Naive thymus-derived CD4-positive, alpha-beta T cell (primary cell): ENCODE results near the gene CFAP161. TPM values are rescaled to one million over a fixed set of nuclear protein-coding genes. Genes with fewer than 3 reads are reported as not detected.

Source experiments
- ATAC-seq: fragments of 150-1000 bp; cut with Tn5 transposase; 2 replicates; pipeline ENCODE4 v1.10.0; 2021; ENCODE audit warnings: mild to moderate bottlenecking, moderate library complexity
- CTCF ChIA-PET: fragments of 350-600 bp; sonication (Branson Sonifier 250); formaldehyde crosslinking; loops from one replicate; lab custom pipeline; 2021; ENCODE audit warnings: antibody characterized with exemption; lab: Charles Lee
- POLR2A ChIA-PET: fragments of 350-600 bp; sonication (Branson Sonifier 250); formaldehyde crosslinking; loops from one replicate; lab custom pipeline; 2021; ENCODE audit warnings: antibody characterized with exemption, inconsistent platforms; lab: Charles Lee
- DNase-seq, 9 donors: peaks; one replicate each; pipeline versions ENCODE4 v3.0.0 to v3.0.0-alpha.2; 2020 to 2022; ENCODE audit warnings: mixed read lengths in 1 of 9
- H3K27ac ChIP-seq: one replicate; pipeline ENCODE4 v1.7.0; 2013; ENCODE audit warnings: mild to moderate bottlenecking, low read depth, low read length, moderate library complexity
- H3K27me3 ChIP-seq, 2 donors: one replicate each; pipeline ENCODE4 v1.7.0; 2013; ENCODE audit warnings: low read length in 2 of 2, mild to moderate bottlenecking in 2 of 2, moderate library complexity in 2 of 2; ENCODE audit not compliant: control insufficient read depth in 2 of 2, insufficient read depth in 2 of 2
- H3K36me3 ChIP-seq, 3 experiments: 1 replicate in 2 of 3; 2 replicates in 1 of 3; pipeline ENCODE4 v1.7.0; 2013; ENCODE audit warnings: low read length in 3 of 3, mild to moderate bottlenecking in 3 of 3, moderate library complexity in 1 of 3; ENCODE audit not compliant: insufficient read depth in 3 of 3, control insufficient read depth in 2 of 3
- H3K4me1 ChIP-seq, 2 donors: one replicate each; pipeline ENCODE4 v1.7.0; 2013; ENCODE audit warnings: low read length in 2 of 2, mild to moderate bottlenecking in 2 of 2, moderate library complexity in 1 of 2; ENCODE audit not compliant: control insufficient read depth in 2 of 2, insufficient read depth in 2 of 2
- H3K4me3 ChIP-seq: 2 replicates; pipeline ENCODE4 v1.7.0; 2013; ENCODE audit warnings: mild to moderate bottlenecking, low read length
- H3K9me3 ChIP-seq, 3 experiments: 1 replicate in 2 of 3; 2 replicates in 1 of 3; pipeline ENCODE4 v1.7.0; 2013; ENCODE audit warnings: low read length in 3 of 3; ENCODE audit not compliant: control insufficient read depth in 2 of 3
- H3K27ac Mint-ChIP-seq, 9 donors: one replicate each; pipeline ENCODE4 v1.8.0; 2020 to 2022; ENCODE audit warnings: mixed read lengths in 9 of 9, mild to moderate bottlenecking in 8 of 9, moderate library complexity in 5 of 9, inconsistent platforms in 2 of 9
- H3K27me3 Mint-ChIP-seq, 5 donors: one replicate each; pipeline ENCODE4 v1.8.0; 2021 to 2022; ENCODE audit warnings: mixed read lengths in 5 of 5, mild to moderate bottlenecking in 1 of 5
- H3K36me3 Mint-ChIP-seq, 5 donors: one replicate each; pipeline ENCODE4 v1.8.0; 2020 to 2022; ENCODE audit warnings: mixed read lengths in 5 of 5, mild to moderate bottlenecking in 3 of 5, inconsistent platforms in 1 of 5
- H3K4me1 Mint-ChIP-seq, 7 donors: one replicate each; pipeline ENCODE4 v1.8.0; 2020 to 2022; ENCODE audit warnings: mixed read lengths in 7 of 7, mild to moderate bottlenecking in 3 of 7, inconsistent platforms in 1 of 7
- H3K4me3 Mint-ChIP-seq, 10 donors: one replicate each; pipeline ENCODE4 v1.8.0; 2020 to 2022; ENCODE audit warnings: mild to moderate bottlenecking in 10 of 10, mixed read lengths in 10 of 10, moderate library complexity in 6 of 10, inconsistent platforms in 2 of 10
- H3K9me3 Mint-ChIP-seq, 11 donors: one replicate each; pipeline ENCODE4 v1.8.0; 2020 to 2022; ENCODE audit warnings: mixed read lengths in 11 of 11, mild to moderate bottlenecking in 4 of 11, inconsistent platforms in 1 of 11, moderate library complexity in 1 of 11
- intact Hi-C, 2 donors: fragments of 100-400 bp; cut with micrococcal nuclease; formaldehyde crosslinking; loops; one replicate each; pipeline ENCODE4 v1.15.1; 2023
- polyA plus RNA-seq, 2 donors: library from polyadenylated mRNA; unstranded; fragments of 300-500 nt; fragmentation: Illumina TruSeq; gene quantifications; one replicate each; pipeline ENCODE4 v1.2.3, GENCODE V29; 2021
- total RNA-seq, 6 experiments: library from RNA in 5 of 6; stranded (reverse) in 5 of 6; gene quantifications; 1 replicate in 5 of 6; 2 replicates in 1 of 6; pipeline ENCODE4 v1.2.3 and lab custom pipeline; 2021 to 2026

Gene CFAP161
- total and polyA plus RNA-seq, 7 experiments from 2014 or later, result not detected

- CTCF ChIA-PET, result interaction anchor here (0.6 to 1.2 kb wide), 4 partner anchors 56 to 1020 kb away, joined by 3 to 4 read pairs (median 4); no protein-coding TSS in a partner anchor
- H3K36me3 Mint-ChIP-seq, result no peaks in the 10 kb centered on the region
- intact Hi-C loops, result no loop called here
Measured at GRCh38 chr15:81103857-81104256, 30.2 kb upstream of the CFAP161 start.

DNA sequence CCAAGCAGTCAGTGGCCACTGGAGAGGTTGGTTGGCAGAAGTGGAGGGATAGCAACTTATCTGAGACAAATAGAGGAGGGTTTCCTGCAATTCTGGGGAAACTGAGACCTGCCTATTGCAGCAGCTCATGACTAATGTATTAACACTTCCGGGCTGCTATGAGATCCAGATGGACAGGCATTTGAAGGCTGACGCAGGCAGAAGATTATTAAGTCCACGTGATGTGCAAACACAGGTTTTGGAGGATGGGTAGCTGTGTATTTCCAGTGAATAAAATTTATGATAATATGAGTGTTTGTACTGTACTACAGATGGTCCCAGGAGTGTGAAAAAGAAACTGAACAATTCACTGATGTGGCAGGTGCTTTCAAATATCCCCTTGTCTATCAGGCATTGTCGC, 28.5 kb upstream of the CFAP161 start:
- Mint-ChIP-seq H3K4me1 (peaks cover 0 to 9% (median 0%) of the 10 kb centered on the region in 7 donors), H3K4me3 (no peak overlapping the region), H3K27ac (no peak overlapping the region), H3K36me3 (no peaks in the 10 kb centered on the region), H3K9me3 (peaks cover 0 to 1% (median 0%) of the 10 kb centered on the region in 11 donors), H3K27me3 (peaks cover 5 to 61% (median 18%) of the 10 kb centered on the region in 5 donors)
- no peak overlapping the region for H3K4me3 ChIP-seq
- no peaks in the 10 kb centered on the region for H3K9me3 ChIP-seq
- no peaks in the 10 kb centered on the region for H3K36me3 ChIP-seq
- intact Hi-C loops, result loop anchor here in 1 of 2 donors (5.0 kb wide), 1 partner anchor 648 kb away; no protein-coding TSS in a partner anchor
- ATAC-seq, result no peak
- ChIA-PET CTCF (interaction anchor here (0.7 to 2.5 kb wide), 3 partner anchors 103 to 160 kb away, joined by 3 to 26 read pairs (median 3); no protein-coding TSS in a partner anchor), POLR2A (no interaction called here)
- no peak for DNase-seq
- H3K27ac ChIP-seq, result no peak overlapping the region
- H3K4me1 ChIP-seq, result no peaks in the 10 kb centered on the region
- no peaks in the 10 kb centered on the region for H3K27me3 ChIP-seq

More at GRCh38 chr15:81103857-81104256, 30.2 kb upstream of the CFAP161 start:
- ATAC-seq (no peak), DNase-seq (no peak)
- H3K27ac ChIP-seq, result no peak overlapping the region
- H3K27me3 ChIP-seq, result peaks cover 0 to 4% of the 10 kb centered on the region in 2 donors
- Mint-ChIP-seq H3K4me1 (peaks cover 2 to 19% (median 12%) of the 10 kb centered on the region in 7 donors), H3K9me3 (peaks cover 0 to 1% (median 0%) of the 10 kb centered on the region in 11 donors), H3K27me3 (peaks cover 11 to 57% (median 14%) of the 10 kb centered on the region in 5 donors), H3K4me3 (no peak overlapping the region), H3K27ac (peak overlapping the region in 1 of 9 donors; percentile 72)
- H3K4me1 ChIP-seq, result peaks cover 0 to 7% of the 10 kb centered on the region in 2 donors
- H3K9me3 ChIP-seq, result no peaks in the 10 kb centered on the region
- POLR2A ChIA-PET, result no interaction called here
- no peaks in the 10 kb centered on the region for H3K36me3 ChIP-seq
- no peak overlapping the region for H3K4me3 ChIP-seq

DNA sequence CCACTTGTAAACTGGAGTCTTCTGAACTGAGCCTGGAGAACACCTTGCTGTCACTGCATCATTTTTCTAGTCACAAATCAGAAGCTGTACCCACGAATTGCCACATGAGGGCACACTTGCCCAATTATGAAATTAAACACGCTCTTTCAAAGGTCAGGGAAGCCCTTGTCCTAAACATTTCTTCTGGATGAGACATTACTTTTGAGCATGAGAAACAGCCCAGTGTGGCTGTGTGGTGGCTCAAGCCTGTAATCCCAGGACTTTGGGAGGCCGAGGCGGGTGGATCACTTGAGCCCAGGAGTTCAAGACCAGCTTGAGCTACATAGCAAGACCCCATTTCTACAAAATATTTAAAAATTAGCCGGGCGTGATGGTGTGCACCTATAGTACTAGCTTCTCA, 27.5 kb upstream of the CFAP161 start:
- H3K9me3 ChIP-seq, result no peaks in the 10 kb centered on the region
- DNase-seq, result peak in 8 of 9 donors; percentile 2 to 43 (median 31)
- no peaks in the 10 kb centered on the region for H3K27me3 ChIP-seq
- H3K27ac Mint-ChIP-seq, result peak overlapping the region in 1 of 9 donors; percentile 73
- H3K4me3 Mint-ChIP-seq, result no peak overlapping the region
- no peak overlapping the region for H3K27ac ChIP-seq
- H3K36me3 Mint-ChIP-seq, result no peaks in the 10 kb centered on the region
- no peaks in the 10 kb centered on the region for H3K36me3 ChIP-seq
- no peaks in the 10 kb centered on the region for H3K4me1 ChIP-seq
- H3K27me3 Mint-ChIP-seq, result peaks cover 11 to 66% (median 20%) of the 10 kb centered on the region in 5 donors
- CTCF ChIA-PET, result interaction anchor here (0.6 to 2.5 kb wide), 12 partner anchors 9 to 1150 kb away, joined by 3 to 26 read pairs (median 3); no protein-coding TSS in a partner anchor
- POLR2A ChIA-PET, result no interaction called here
- peaks cover 0 to 12% (median 0%) of the 10 kb centered on the region in 7 donors for H3K4me1 Mint-ChIP-seq
- H3K9me3 Mint-ChIP-seq, result no peaks in the 10 kb centered on the region
- no peak overlapping the region for H3K4me3 ChIP-seq
- peak; percentile 54 for ATAC-seq
- intact Hi-C loops, result loop anchor here (1.0 to 5.0 kb wide), 8 partner anchors 48 to 649 kb away; partner anchors contain the start of gene TLNRD1 (in 1 of the 2)

DNA sequence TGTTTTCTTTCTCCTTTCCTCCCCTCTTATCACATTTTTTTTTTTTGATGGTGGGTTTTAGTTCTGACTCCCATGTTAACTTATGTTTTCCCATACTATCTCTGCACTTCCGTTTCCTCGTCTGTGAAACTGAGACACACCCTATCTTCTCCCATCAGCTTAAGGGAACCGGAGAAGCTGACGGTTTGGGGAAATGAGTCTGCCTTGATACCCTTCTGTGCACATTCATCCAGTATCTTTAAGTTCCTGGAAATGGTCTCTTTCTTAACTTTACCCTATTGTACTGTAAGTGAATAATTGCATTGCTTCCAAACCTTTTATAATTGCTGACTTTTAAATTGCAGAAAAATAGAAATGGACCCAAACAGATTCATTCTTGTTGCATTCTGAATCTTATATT, 26.2 kb upstream of the CFAP161 start:
- no peaks in the 10 kb centered on the region for H3K4me1 ChIP-seq
- Mint-ChIP-seq H3K27ac (no peak overlapping the region), H3K27me3 (peaks cover 13 to 66% (median 25%) of the 10 kb centered on the region in 5 donors), H3K36me3 (no peaks in the 10 kb centered on the region), H3K4me3 (no peak overlapping the region), H3K9me3 (no peaks in the 10 kb centered on the region), H3K4me1 (peaks cover 0 to 14% (median 0%) of the 10 kb centered on the region in 7 donors)
- no peak for ATAC-seq
- intact Hi-C loops, result loop anchor here (1.0 to 5.0 kb wide), 8 partner anchors 47 to 652 kb away; partner anchors contain the start of gene TLNRD1 (in 1 of the 2)
- no peaks in the 10 kb centered on the region for H3K27me3 ChIP-seq
- CTCF ChIA-PET, result interaction anchor here (0.7 to 2.9 kb wide), 8 partner anchors 9 to 292 kb away, joined by 3 to 19 read pairs (median 6); no protein-coding TSS in a partner anchor
- no peak overlapping the region for H3K4me3 ChIP-seq
- POLR2A ChIA-PET, result interaction anchor here (0.6 kb wide), 1 partner anchor 19 kb away, joined by 3 read pairs; no protein-coding TSS in a partner anchor
- no peaks in the 10 kb centered on the region for H3K36me3 ChIP-seq
- no peak for DNase-seq
- H3K9me3 ChIP-seq, result no peaks in the 10 kb centered on the region
- H3K27ac ChIP-seq, result no peak overlapping the region

DNA sequence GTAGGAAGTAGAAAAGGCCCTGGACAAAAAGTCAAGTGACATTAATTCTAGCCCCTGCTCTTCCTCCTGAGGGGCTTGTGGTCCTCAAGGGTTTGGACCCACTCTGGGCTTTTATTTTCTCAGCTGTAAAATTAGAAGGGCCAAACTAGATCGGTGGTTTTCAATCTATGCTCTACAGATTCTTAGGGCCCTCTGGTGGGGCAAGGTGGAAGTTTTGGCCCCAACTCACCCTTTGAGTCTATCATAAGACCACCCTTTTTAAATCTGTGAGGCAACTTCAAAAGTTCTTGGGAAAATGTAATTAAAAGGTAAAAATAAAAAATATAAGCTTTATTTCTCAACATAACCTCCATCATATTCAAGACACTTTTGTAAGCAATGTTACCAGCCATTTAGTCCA, 25.6 kb upstream of the CFAP161 start:
- Mint-ChIP-seq H3K36me3 (no peaks in the 10 kb centered on the region), H3K4me3 (no peak overlapping the region), H3K9me3 (no peaks in the 10 kb centered on the region), H3K4me1 (peaks cover 0 to 14% (median 0%) of the 10 kb centered on the region in 7 donors), H3K27ac (no peak overlapping the region), H3K27me3 (peaks cover 13 to 68% (median 25%) of the 10 kb centered on the region in 5 donors)
- no peaks in the 10 kb centered on the region for H3K36me3 ChIP-seq
- ATAC-seq (no peak), DNase-seq (peak in 1 of 9 donors; percentile 4)
- CTCF ChIA-PET, result interaction anchor here (0.6 to 2.9 kb wide), 8 partner anchors 9 to 292 kb away, joined by 3 to 19 read pairs (median 4); no protein-coding TSS in a partner anchor
- POLR2A ChIA-PET, result no interaction called here
- H3K27me3 ChIP-seq, result no peaks in the 10 kb centered on the region
- H3K4me3 ChIP-seq, result no peak overlapping the region
- intact Hi-C loops, result loop anchor here (1.0 to 5.0 kb wide), 5 partner anchors 112 to 652 kb away; no protein-coding TSS in a partner anchor
- H3K9me3 ChIP-seq, result no peaks in the 10 kb centered on the region
- no peaks in the 10 kb centered on the region for H3K4me1 ChIP-seq
- no peak overlapping the region for H3K27ac ChIP-seq

GRCh38 chr15:81111018-81111417, 23.1 kb upstream of the CFAP161 start:
- ChIA-PET CTCF (interaction anchor here (1.3 kb wide), 1 partner anchor 155 kb away, joined by 3 read pairs; no protein-coding TSS in a partner anchor), POLR2A (no interaction called here)
- DNase-seq, result no peak
- Histone ChIP-seq H3K27me3 (no peaks in the 10 kb centered on the region), H3K4me1 (no peaks in the 10 kb centered on the region), H3K27ac (no peak overlapping the region), H3K4me3 (no peak overlapping the region), H3K9me3 (no peaks in the 10 kb centered on the region), H3K36me3 (no peaks in the 10 kb centered on the region)
- Mint-ChIP-seq H3K4me3 (no peak overlapping the region), H3K36me3 (no peaks in the 10 kb centered on the region), H3K4me1 (peaks cover 0 to 9% (median 0%) of the 10 kb centered on the region in 7 donors), H3K9me3 (no peaks in the 10 kb centered on the region), H3K27me3 (peaks cover 20 to 62% (median 28%) of the 10 kb centered on the region in 5 donors), H3K27ac (no peak overlapping the region)
- no peak for ATAC-seq
- intact Hi-C loops, result no loop called here
